Loucy (cell line): ENCODE data around the gene TOP3B.

Source experiments
- H2AFZ ChIP-seq: fragments of 200-600 bp; sonication (generic); 2 replicates; pipeline ENCODE4 v1.6.0; 2016; ENCODE audit warnings: antibody characterized with exemption, mild to moderate bottlenecking, low read length, moderate library complexity
- H3F3A ChIP-seq: fragments of 200-600 bp; 2 replicates; pipeline ENCODE4 v1.6.0; 2016; ENCODE audit warnings: antibody characterized with exemption, low read depth, mild to moderate bottlenecking
- H3K27me3 ChIP-seq: fragments of 200-600 bp; sonication (generic); 2 replicates; pipeline ENCODE4 v1.6.1; 2014; ENCODE audit warnings: low read length, mild to moderate bottlenecking; ENCODE audit not compliant: insufficient read depth, poor library complexity, severe bottlenecking
- H3K36me3 ChIP-seq: fragments of 200-600 bp; sonication (generic); 2 replicates; pipeline ENCODE4 v1.6.1; 2016; ENCODE audit warnings: low read length; ENCODE audit not compliant: insufficient read depth
- H3K4me1 ChIP-seq: fragments of 200-600 bp; sonication (generic); 2 replicates; pipeline ENCODE4 v1.5.1; 2014; ENCODE audit warnings: low read length, mild to moderate bottlenecking; ENCODE audit not compliant: insufficient read depth, poor library complexity, severe bottlenecking
- H3K4me2 ChIP-seq: fragments of 200-600 bp; sonication (generic); 2 replicates; pipeline ENCODE4 v1.6.0; 2014; ENCODE audit warnings: antibody characterized with exemption, low read length, low read depth, mild to moderate bottlenecking; ENCODE audit not compliant: poor library complexity, severe bottlenecking
- H3K4me3 ChIP-seq: fragments of 200-600 bp; sonication (generic); 2 replicates; pipeline ENCODE4 v1.5.1; 2014; ENCODE audit warnings: low read length, mild to moderate bottlenecking, mixed read lengths; ENCODE audit not compliant: poor library complexity, severe bottlenecking
- H3K79me2 ChIP-seq: fragments of 200-600 bp; sonication (generic); 2 replicates; pipeline ENCODE4 v1.6.1; 2014; ENCODE audit warnings: low read length; ENCODE audit not compliant: insufficient read depth
- H3K9ac ChIP-seq: fragments of 200-600 bp; sonication (generic); 2 replicates; pipeline ENCODE4 v1.6.0; 2014; ENCODE audit warnings: mild to moderate bottlenecking, low read depth, low read length, moderate library complexity; ENCODE audit not compliant: poor library complexity, severe bottlenecking
- H3K9me2 ChIP-seq: fragments of 200-600 bp; sonication (generic); replicated peaks from 2 replicates; pipeline ENCODE4 v1.6.1; 2016; ENCODE audit warnings: low read depth, low read length, mixed read lengths
- H3K9me3 ChIP-seq: fragments of 200-600 bp; sonication (generic); 2 replicates; pipeline ENCODE4 v1.6.1; 2014; ENCODE audit warnings: mild to moderate bottlenecking, antibody characterized with exemption, low read length, low read depth; ENCODE audit not compliant: insufficient read depth
- H4K20me1 ChIP-seq: fragments of 200-600 bp; sonication (generic); 2 replicates; pipeline ENCODE4 v1.6.0; 2014; ENCODE audit warnings: antibody characterized with exemption, low read length, mild to moderate bottlenecking; ENCODE audit not compliant: insufficient read depth, poor library complexity, severe bottlenecking
- CTCF ChIP-seq: fragments of 200-600 bp; sonication (generic); conservative IDR thresholded peaks from 2 replicates; pipeline ENCODE4 v1.5.1; 2014; ENCODE audit warnings: mild to moderate bottlenecking, antibody characterized with exemption, low read length
- EZH2phosphoT487 ChIP-seq: fragments of 200-600 bp; IDR thresholded peaks from 2 replicates; pipeline ENCODE4 v1.6.1; 2018; ENCODE audit warnings: antibody characterized with exemption, mild to moderate bottlenecking, moderate library complexity, borderline replicate concordance

TOP3B gene

DNA sequence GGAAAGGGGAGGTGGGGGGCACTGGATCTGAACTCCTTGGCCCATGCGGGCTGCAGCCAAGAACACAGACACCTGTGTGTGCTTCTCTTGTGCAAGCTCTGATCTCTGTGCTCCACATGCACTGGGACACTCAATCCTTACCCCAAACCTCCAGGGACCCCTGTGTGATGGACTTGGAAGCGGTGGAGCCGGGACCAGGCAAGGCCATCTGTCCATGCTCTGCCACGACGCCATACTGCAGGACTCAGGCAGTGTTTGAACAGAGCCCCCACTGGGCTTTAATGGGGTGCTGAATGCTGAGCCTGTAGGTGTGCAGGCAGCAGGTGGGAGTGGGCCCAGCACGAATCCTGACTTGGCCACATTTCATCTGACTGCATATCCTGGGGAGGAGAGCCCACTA is 53.3 kb downstream of the TOP3B start:
- no peaks in the 10 kb centered on the region for H4K20me1 ChIP-seq
- H3K4me1 ChIP-seq, result peaks cover 16% of the 10 kb centered on the region
- H3K9ac ChIP-seq, result peak overlapping the region; percentile 49
- H3K79me2 ChIP-seq, result no peaks in the 10 kb centered on the region
- no peak overlapping the region for H2AFZ ChIP-seq
- H3K9me2 ChIP-seq, result no peaks in the 10 kb centered on the region
- no peak overlapping the region for H3K4me3 ChIP-seq
- H3K9me3 ChIP-seq, result no peaks in the 10 kb centered on the region
- H3K36me3 ChIP-seq, result peaks cover 38% of the 10 kb centered on the region; the same call in 1 of the 2 replicates
- TF ChIP-seq EZH2phosphoT487 (no peak), CTCF (no peak)
- no peaks in the 10 kb centered on the region for H3K27me3 ChIP-seq
- 0 out of 2 replicates have a peak, but pooled peaks cover 2% of the 10 kb centered on the region for H3F3A ChIP-seq
- H3K4me2 ChIP-seq, result peak overlapping the region; percentile 16

GRCh38 chr22:21928048-21928447 is 54.5 kb downstream of the TOP3B start:
- Histone ChIP-seq H3K36me3 (peaks cover 31% of the 10 kb centered on the region; the same call in 1 of the 2 replicates), H2AFZ (no peak overlapping the region), H3F3A (0 out of 2 replicates have a peak, but pooled peaks cover 2% of the 10 kb centered on the region), H3K27me3 (no peaks in the 10 kb centered on the region), H3K4me1 (peaks cover 16% of the 10 kb centered on the region), H3K9me3 (no peaks in the 10 kb centered on the region), H3K9ac (no peak overlapping the region), H3K4me2 (no peak overlapping the region), H3K4me3 (no peak overlapping the region), H3K79me2 (no peaks in the 10 kb centered on the region), H4K20me1 (no peaks in the 10 kb centered on the region), H3K9me2 (no peaks in the 10 kb centered on the region)
- TF ChIP-seq EZH2phosphoT487, result no peak
- TF ChIP-seq CTCF, result no peak

GRCh38 chr22:21927174-21927823 is 55.3 kb downstream of the TOP3B start:
- H3K4me2 ChIP-seq, result no peak overlapping the region
- H2AFZ ChIP-seq, result no peak overlapping the region
- no peaks in the 10 kb centered on the region for H3K9me3 ChIP-seq
- H3K9ac ChIP-seq, result no peak overlapping the region
- H3K4me1 ChIP-seq, result peaks cover 16% of the 10 kb centered on the region
- TF ChIP-seq EZH2phosphoT487, result no peak
- no peak for TF ChIP-seq CTCF
- no peaks in the 10 kb centered on the region for H4K20me1 ChIP-seq
- H3K36me3 ChIP-seq, result peaks cover 24% of the 10 kb centered on the region; the same call in 1 of the 2 replicates
- H3K79me2 ChIP-seq, result no peaks in the 10 kb centered on the region
- no peaks in the 10 kb centered on the region for H3K27me3 ChIP-seq
- no peaks in the 10 kb centered on the region for H3K9me2 ChIP-seq
- 0 out of 2 replicates have a peak, but pooled peaks cover 2% of the 10 kb centered on the region for H3F3A ChIP-seq
- no peak overlapping the region for H3K4me3 ChIP-seq
